HEK293T (cell line): ENCODE measurements around the gene L1CAM.

Source experiments
- CTCF ChIA-PET: fragments of 350-600 bp; formaldehyde crosslinking; extraction: SDS; loops from one replicate; lab custom pipeline; 2021; ENCODE audit warnings: antibody characterized with exemption, inconsistent platforms; lab: Yijun Ruan, JAX
- POLR2A ChIA-PET: fragments of 350-600 bp; formaldehyde crosslinking; extraction: SDS; loops from one replicate; lab custom pipeline; 2020; ENCODE audit warnings: antibody characterized with exemption, inconsistent platforms; lab: Yijun Ruan, JAX
- DNase-seq: peaks from one replicate; pipeline ENCODE4 v3.0.0; 2012; ENCODE audit warnings: mixed read lengths; ENCODE audit errors: extremely low spot score
- ARNT ChIP-seq: fragments of 450-650 bp; IDR thresholded peaks from 2 replicates; pipeline ENCODE4 v1.6.1; 2017; ENCODE audit warnings: mild to moderate bottlenecking
- BHLHE40 ChIP-seq: fragments of 450-650 bp; IDR thresholded peaks from 2 replicates; pipeline ENCODE4 v1.6.1; 2016; ENCODE audit warnings: mild to moderate bottlenecking, moderate library complexity, borderline replicate concordance
- CTBP1 ChIP-seq: fragments of 450-650 bp; IDR thresholded peaks from 2 replicates; pipeline ENCODE4 v1.6.1; 2016; ENCODE audit warnings: borderline replicate concordance
- ELF4 ChIP-seq: fragments of 450-650 bp; IDR thresholded peaks from 2 replicates; pipeline ENCODE4 v1.6.1; 2017; ENCODE audit warnings: antibody characterized with exemption
- FOXA1 ChIP-seq: fragments of 450-650 bp; IDR thresholded peaks from 2 replicates; pipeline ENCODE4 v1.6.1; 2016; ENCODE audit warnings: mild to moderate bottlenecking
- FOXK2 ChIP-seq: fragments of 450-650 bp; IDR thresholded peaks from 2 replicates; pipeline ENCODE4 v1.6.1; 2016; ENCODE audit warnings: mild to moderate bottlenecking
- FOXM1 ChIP-seq: fragments of 450-650 bp; IDR thresholded peaks from 2 replicates; pipeline ENCODE4 v1.6.1; 2017; ENCODE audit warnings: mild to moderate bottlenecking, borderline replicate concordance
- HDGF ChIP-seq: fragments of 450-650 bp; IDR thresholded peaks from 2 replicates; pipeline ENCODE4 v1.6.1; 2017; ENCODE audit warnings: antibody characterized with exemption, borderline replicate concordance
- L3MBTL2 ChIP-seq: fragments of 450-650 bp; conservative IDR thresholded peaks from 2 replicates; pipeline ENCODE4 v1.6.1; 2016; ENCODE audit warnings: mild to moderate bottlenecking
- LEF1 ChIP-seq: fragments of 450-650 bp; IDR thresholded peaks from 2 replicates; pipeline ENCODE4 v1.6.1; 2017; ENCODE audit warnings: mild to moderate bottlenecking, borderline replicate concordance
- NFRKB ChIP-seq: fragments of 450-650 bp; IDR thresholded peaks from 2 replicates; pipeline ENCODE4 v1.6.1; 2016; ENCODE audit warnings: mild to moderate bottlenecking, moderate library complexity
- PKNOX1 ChIP-seq: fragments of 450-650 bp; IDR thresholded peaks from 2 replicates; pipeline ENCODE4 v1.6.1; 2016
- SP1 ChIP-seq: fragments of 450-650 bp; IDR thresholded peaks from 2 replicates; pipeline ENCODE4 v1.6.1; 2017
- SUZ12 ChIP-seq: fragments of 450-650 bp; IDR thresholded peaks from 2 replicates; pipeline ENCODE4 v1.6.1; 2016; ENCODE audit warnings: mild to moderate bottlenecking
- TARDBP ChIP-seq: fragments of 450-650 bp; IDR thresholded peaks from 2 replicates; pipeline ENCODE4 v1.6.1; 2016
- ZNF384 ChIP-seq: fragments of 450-650 bp; IDR thresholded peaks from 2 replicates; pipeline ENCODE4 v1.6.1; 2016

The L1CAM gene

GRCh38 chrX:153836921-153837320 is 49.1 kb downstream of the L1CAM start:
- DNase-seq, result no peak
- ChIA-PET CTCF (interaction anchor here (1.2 kb wide), 1 partner anchor 86 kb away, joined by 3 read pairs; no protein-coding TSS in a partner anchor), POLR2A (no interaction called here)
- TF ChIP-seq ARNT (no peak), SUZ12 (no peak), ZNF384 (no peak), FOXM1 (no peak), PKNOX1 (no peak), CTBP1 (no peak)

- no peak for DNase-seq
- no peak for TF ChIP-seq FOXK2
- no peak for TF ChIP-seq FOXA1
- TF ChIP-seq TARDBP, result no peak
- no peak for TF ChIP-seq ZNF384
- no peak for TF ChIP-seq LEF1
- TF ChIP-seq BHLHE40, result no peak
- TF ChIP-seq FOXM1, result no peak
- TF ChIP-seq L3MBTL2, result no peak
- TF ChIP-seq NFRKB, result no peak
- TF ChIP-seq ELF4, result no peak
- no peak for TF ChIP-seq HDGF
- TF ChIP-seq SP1, result no peak
- TF ChIP-seq CTBP1, result no peak
- TF ChIP-seq PKNOX1, result no peak
- no peak for TF ChIP-seq ARNT
- no peak for TF ChIP-seq SUZ12
- CTCF ChIA-PET, result no interaction called here
- POLR2A ChIA-PET, result no interaction called here
Observed at GRCh38 chrX:153832728-153833127, 53.2 kb downstream of the L1CAM start.

- ChIA-PET CTCF (no interaction called here), POLR2A (no interaction called here)
- DNase-seq, result no peak
- no peak for TF ChIP-seq ELF4
- no peak for TF ChIP-seq ZNF384
- no peak for TF ChIP-seq FOXA1
- no peak for TF ChIP-seq HDGF
Observed at GRCh38 chrX:153831429-153832150, 54.4 kb downstream of the L1CAM start.

GRCh38 chrX:153830640-153831428 is 55.1 kb downstream of the L1CAM start:
- ChIA-PET CTCF (no interaction called here), POLR2A (no interaction called here)
- no peak for TF ChIP-seq CTBP1
- TF ChIP-seq FOXK2, result no peak
- TF ChIP-seq ELF4, result no peak
- TF ChIP-seq ARNT, result no peak
- no peak for TF ChIP-seq TARDBP
- no peak for TF ChIP-seq HDGF
- TF ChIP-seq BHLHE40, result no peak
- no peak for TF ChIP-seq FOXA1
- TF ChIP-seq NFRKB, result no peak
- no peak for DNase-seq

- ChIA-PET POLR2A (no interaction called here), CTCF (no interaction called here)
- TF ChIP-seq ELF4, result no peak
- no peak for TF ChIP-seq NFRKB
- TF ChIP-seq FOXK2, result no peak
- TF ChIP-seq TARDBP, result no peak
- TF ChIP-seq ZNF384, result no peak
- TF ChIP-seq SP1, result no peak
- TF ChIP-seq HDGF, result no peak
- TF ChIP-seq PKNOX1, result no peak
- DNase-seq, result peak; percentile 47
Observed at GRCh38 chrX:153829799-153830639, 56.0 kb downstream of the L1CAM start, which contains the start of gene PDZD4. Gene PDZD4 (minus strand): TSS chrX:153830544. CDS start chrX:153830298, 246 bp downstream.

- TF ChIP-seq PKNOX1, result no peak
- TF ChIP-seq SUZ12, result no peak
- TF ChIP-seq ZNF384, result no peak
- TF ChIP-seq BHLHE40, result no peak
- no peak for TF ChIP-seq FOXA1
- no peak for TF ChIP-seq HDGF
- no peak for TF ChIP-seq L3MBTL2
- TF ChIP-seq NFRKB, result no peak
- no peak for TF ChIP-seq TARDBP
- TF ChIP-seq FOXM1, result no peak
- no peak for TF ChIP-seq SP1
- no peak for TF ChIP-seq CTBP1
- TF ChIP-seq ELF4, result no peak
- DNase-seq, result peak; percentile 16
- ChIA-PET POLR2A (no interaction called here), CTCF (no interaction called here)
Observed at GRCh38 chrX:153829549-153829798, 56.5 kb downstream of the L1CAM start.
